ENCODE results near the gene ANXA11.

GRCh38 chr10:80165173-80165572 is 40.2 kb downstream of the ANXA11 start:
- TF ChIP-seq CTCF (IDR thresholded peaks at IDR 0.05; ENCODE audit: insufficient read depth, low read depth, low read length) = no peak
- TF ChIP-seq EZH2 (IDR thresholded peaks at IDR 0.05; ENCODE audit: insufficient read depth, low read length) = no peak

Measured in astrocyte (in vitro differentiated cells and primary cell).